NOMO-1 treated with dmso at 0.1 percent for 144 hours (cell line): ENCODE results near the gene MGMT.

ENCODE experiments used
- DNase-seq: peaks from one replicate; lab custom pipeline; 2025; ENCODE audit not compliant: unreplicated experiment; lab: John Stamatoyannopoulos, UW

Gene MGMT

GRCh38 chr10:129450391-129450790 is 16.6 kb upstream of the MGMT start:
- DNase-seq = no peak

GRCh38 chr10:129455625-129456024 is 11.4 kb upstream of the MGMT start:
- DNase-seq = no peak

DNA sequence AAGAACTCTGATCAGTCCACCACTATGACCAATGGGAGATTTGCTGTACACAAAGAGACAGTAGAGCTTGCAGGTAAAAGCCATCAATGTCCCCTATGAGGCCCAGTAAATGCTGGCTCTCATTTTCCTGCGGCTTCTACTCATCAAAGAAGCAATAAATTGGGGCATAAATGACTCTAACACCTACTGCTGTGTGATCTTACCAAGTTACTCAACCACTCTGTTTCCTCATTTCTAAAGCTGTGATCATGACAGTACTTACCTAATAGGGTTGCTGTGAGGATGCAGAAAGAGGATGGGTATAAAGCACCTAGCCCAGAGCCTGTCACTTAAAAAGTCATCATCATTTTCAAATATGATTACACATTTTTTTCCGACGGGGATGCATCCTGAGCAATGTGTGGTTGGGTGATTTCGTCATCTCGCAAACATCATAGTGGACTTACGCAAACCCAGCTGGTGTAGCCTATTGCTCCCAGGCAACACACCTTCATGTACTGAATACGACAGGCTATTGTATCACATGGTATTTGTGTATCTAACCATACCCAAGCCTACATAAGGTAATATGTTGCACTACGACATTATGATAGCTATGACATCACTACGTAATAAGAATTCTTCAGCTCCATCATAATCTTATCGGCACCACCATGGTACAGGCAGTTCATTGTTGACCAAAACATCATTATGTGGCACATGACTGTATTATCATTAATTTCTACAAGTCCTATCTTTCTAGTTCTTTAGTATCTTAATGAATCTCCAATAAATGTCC is 7.1 kb upstream of the MGMT start:
- DNase-seq = no peak

DNA sequence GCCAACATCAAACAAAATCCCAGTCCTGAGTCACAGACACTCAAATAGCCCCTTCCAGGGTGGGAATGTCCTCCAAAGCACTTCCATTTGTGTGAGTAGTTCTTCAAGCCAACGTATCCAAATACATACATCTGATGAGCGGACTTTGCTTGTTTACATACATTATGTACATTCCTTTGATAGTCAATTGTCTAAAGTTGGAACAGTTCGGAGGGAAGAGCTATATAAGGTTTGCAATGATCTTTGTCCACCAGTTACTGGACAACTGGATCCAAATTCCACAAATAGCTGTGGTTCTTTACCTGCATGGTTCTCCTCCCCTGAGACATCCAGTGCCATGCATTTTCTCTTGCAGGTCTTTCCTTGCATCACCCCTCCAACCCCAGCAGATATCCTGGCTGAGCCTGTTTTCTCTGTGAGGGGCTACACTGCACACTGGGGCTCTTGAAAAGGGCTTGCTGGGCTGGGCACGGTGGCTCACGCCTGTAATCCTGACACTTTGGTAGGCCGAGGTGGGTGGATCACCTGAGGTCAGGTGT is 4.7 kb upstream of the MGMT start:
- no peak for DNase-seq

DNA sequence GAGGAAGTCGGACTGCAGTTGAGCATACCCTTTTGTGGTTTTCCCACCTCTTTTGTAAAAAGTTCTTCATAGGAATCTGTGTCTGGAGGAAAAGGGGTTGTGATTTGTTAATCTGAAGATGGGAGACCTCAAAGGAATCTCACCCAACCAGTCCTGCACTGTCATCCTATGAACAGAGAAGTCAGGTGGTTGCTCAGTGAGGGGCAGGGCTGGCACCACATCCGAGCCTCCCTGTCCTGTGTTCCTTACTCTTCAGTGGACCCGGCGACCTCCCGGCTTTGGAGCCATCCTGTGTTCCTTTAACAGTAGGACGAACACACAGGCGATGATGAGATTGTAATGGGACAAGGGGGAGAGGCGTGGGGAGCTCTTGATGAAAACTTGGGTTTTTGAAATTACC is 2.8 kb upstream of the MGMT start:
- DNase-seq = no peak

DNA sequence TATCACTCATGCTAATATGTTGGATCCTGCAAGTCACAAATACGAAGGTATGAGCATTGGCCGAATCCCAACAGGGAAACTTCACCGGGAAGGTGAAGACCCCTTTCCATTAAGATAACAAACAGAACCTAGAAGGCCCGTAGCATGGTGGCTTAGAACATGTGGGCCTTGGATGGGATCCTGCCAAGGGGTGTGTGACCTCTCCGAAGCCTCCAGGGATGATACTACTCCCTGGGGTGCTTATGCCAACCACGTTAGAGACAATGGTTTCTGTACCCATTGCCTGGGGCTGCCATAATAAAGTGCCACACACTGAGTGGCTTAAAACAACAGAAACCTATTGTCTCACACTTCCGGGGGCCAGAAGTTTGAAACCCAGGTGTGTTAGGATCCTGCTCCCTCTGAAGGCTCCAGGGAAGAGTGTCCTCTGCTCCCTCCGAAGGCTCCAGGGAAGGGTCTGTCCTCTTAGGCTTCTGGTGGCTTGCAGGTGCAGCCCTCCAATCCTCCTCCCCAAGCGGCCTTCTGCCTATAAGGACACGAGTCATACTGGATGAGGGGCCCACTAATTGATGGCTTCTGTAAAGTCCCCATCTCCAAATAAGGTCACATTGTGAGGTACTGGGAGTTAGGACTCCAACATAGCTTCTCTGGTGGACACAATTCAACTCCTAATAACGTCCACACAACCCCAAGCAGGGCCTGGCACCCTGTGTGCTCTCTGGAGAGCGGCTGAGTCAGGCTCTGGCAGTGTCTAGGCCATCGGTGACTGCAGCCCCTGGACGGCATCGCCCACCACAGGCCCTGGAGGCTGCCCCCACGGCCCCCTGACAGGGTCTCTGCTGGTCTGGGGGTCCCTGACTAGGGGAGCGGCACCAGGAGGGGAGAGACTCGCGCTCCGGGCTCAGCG is 992 bp upstream of the MGMT start:
- DNase-seq = no peak

GRCh38 chr10:129467359-129468064 is 471 bp downstream of the MGMT start:
- DNase-seq = no peak

GRCh38 chr10:129468187-129468586 is 1.1 kb downstream of the MGMT start:
- no peak for DNase-seq

GRCh38 chr10:129470103-129470851 is 3.2 kb downstream of the MGMT start:
- no peak for DNase-seq

DNA sequence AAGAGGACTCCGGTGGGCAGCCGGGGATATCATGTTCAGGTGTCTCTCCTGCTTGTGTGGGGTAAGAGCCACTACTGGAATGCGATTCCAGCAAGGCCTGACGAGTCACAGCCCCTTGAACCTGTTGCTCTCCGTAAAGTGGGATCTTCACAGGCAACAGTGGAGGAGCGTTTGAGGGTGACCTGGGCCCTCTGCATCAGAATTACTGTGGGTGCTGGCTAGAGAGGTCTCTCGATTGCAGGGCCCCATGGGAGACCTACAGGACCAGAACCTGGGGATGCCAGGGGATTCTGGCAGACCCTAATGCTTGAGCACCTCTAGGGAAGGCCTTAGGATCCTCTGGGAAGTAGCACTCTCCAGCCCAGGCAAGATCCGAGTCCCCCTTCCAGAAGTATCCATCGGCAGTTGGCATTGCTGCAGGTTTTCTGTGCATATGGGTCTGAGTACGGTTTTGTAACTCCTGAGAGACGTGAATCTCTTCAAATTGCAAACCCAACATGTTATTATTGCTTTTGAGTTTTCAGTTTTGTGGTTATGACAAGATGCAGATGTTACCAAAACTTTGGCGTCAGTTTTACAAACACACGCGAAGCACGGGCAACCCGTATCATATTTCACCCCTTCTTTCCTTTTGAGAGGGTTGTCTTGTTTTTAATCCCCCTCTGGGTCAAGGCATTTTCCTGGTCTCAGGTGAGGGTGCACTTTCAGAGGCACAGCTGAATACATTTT is 4.6 kb downstream of the MGMT start:
- no peak for DNase-seq

- DNase-seq = no peak
Observed at GRCh38 chr10:129472696-129473555, 5.9 kb downstream of the MGMT start.

- DNase-seq = no peak
Observed at GRCh38 chr10:129474642-129475041, 7.6 kb downstream of the MGMT start.

- DNase-seq = no peak
Observed at GRCh38 chr10:129476431-129476830, 9.4 kb downstream of the MGMT start.

DNA sequence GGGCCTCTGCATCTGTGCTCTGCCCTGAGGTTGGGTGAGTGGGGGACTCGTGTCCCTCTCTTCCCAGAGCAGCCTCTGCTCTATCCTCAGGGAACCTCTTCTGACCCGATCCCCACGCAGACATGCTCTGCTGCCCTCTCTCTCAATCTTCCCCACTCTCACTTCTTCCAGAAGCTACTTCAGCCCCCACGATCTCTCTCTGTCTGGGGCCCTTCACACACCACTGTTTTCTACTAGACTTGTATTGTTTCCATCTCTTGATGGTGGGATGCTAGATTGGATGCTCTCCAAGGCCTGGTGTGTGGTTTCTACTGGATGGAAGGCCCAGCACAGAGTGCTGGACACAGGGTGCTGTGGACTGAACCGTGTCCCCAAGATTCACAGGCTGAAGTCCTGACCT is 10.0 kb downstream of the MGMT start:
- no peak for DNase-seq

DNA sequence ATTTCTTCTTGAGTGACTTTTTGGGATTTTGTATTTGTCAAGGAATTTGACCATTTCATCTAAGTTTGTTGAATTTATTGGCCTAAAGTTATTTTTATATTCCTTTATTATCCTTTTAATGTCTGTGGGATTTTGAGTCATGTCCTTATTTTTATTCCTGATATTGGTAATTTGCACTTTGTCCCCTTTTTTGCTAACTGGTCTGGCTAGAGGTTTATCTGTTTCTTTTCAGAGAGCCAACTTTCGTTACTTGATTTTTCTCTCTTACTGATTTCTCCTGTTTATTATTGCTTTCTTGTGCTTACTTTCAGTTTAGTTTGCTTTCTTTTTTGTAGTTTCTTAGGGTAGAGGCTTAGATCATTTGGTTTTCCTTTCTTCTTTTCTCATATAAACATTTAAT is 14.6 kb downstream of the MGMT start:
- DNase-seq = no peak

DNA sequence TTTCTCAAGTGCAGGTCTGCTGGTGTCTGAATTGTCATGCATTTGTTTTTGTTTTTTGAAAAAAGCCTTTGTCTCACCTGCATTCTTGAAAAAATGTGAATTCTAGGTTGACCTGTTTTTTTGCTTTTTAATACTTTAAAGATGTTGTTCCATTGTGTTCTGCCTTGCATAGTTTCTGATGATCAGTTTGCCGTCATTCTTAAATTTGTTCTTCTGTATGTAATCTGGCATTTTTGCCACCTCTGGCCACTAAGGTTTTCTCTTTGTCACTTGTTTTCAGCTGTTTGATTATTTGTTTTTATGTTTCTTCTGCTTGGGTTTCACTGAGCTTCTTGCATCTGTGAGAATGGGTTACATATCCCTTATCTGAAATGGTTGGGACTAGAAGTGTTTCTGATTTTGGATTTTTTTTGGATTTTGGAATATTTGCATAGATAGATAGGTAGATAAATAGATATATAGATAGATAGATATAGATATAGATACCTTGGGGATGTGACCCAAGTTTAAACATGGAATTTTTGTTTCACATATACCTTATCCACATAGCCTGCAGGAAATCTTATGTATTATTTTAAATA is 16.5 kb downstream of the MGMT start:
- no peak for DNase-seq

- no peak for DNase-seq
Observed at GRCh38 chr10:129486805-129487204, 19.8 kb downstream of the MGMT start.

GRCh38 chr10:129491123-129491734 is 24.2 kb downstream of the MGMT start:
- DNase-seq = no peak
